Mesendoderm (in vitro differentiated cells): ENCODE data around the gene SYCN.

ENCODE experiments used
- DNase-seq: peaks from one replicate; pipeline ENCODE4 v3.0.0; 2013
- H2AK5ac ChIP-seq: 2 replicates; pipeline ENCODE4 v1.6.1; 2013; ENCODE audit warnings: low read length, inconsistent platforms
- H2BK120ac ChIP-seq: 2 replicates; pipeline ENCODE4 v1.6.1; 2013; ENCODE audit warnings: low read depth, mild to moderate bottlenecking, low read length, moderate library complexity, mixed read lengths
- H2BK15ac ChIP-seq: replicated peaks from 2 replicates; pipeline ENCODE4 v1.6.1; 2013; ENCODE audit warnings: low read depth, mild to moderate bottlenecking, moderate library complexity
- H2BK5ac ChIP-seq: 2 replicates; pipeline ENCODE4 v1.6.1; 2013; ENCODE audit warnings: low read length, inconsistent platforms
- H3K18ac ChIP-seq: 2 replicates; pipeline ENCODE4 v1.6.1; 2013; ENCODE audit warnings: mild to moderate bottlenecking, low read length, mixed read lengths
- H3K23ac ChIP-seq: one replicate; pipeline ENCODE4 v1.6.1; 2013; ENCODE audit warnings: low read length
- H3K27ac ChIP-seq: 2 replicates; pipeline ENCODE4 v1.5.1; 2013; ENCODE audit warnings: low read depth, mild to moderate bottlenecking, inconsistent platforms, low read length, moderate library complexity
- H3K27me3 ChIP-seq: 2 replicates; pipeline ENCODE4 v1.6.1; 2013; ENCODE audit warnings: low read length, control low read depth, mild to moderate bottlenecking, inconsistent platforms; ENCODE audit not compliant: insufficient read depth, poor library complexity
- H3K36me3 ChIP-seq: 2 replicates; pipeline ENCODE4 v1.6.1; 2013; ENCODE audit warnings: low read length, inconsistent platforms; ENCODE audit not compliant: control insufficient read depth, insufficient read depth
- H3K4ac ChIP-seq: one replicate; pipeline ENCODE4 v1.6.1; 2013; ENCODE audit warnings: low read depth, mild to moderate bottlenecking, low read length, moderate library complexity
- H3K4me1 ChIP-seq: 2 replicates; pipeline ENCODE4 v1.6.1; 2013; ENCODE audit warnings: low read depth, low read length, inconsistent platforms; ENCODE audit not compliant: control insufficient read depth
- H3K4me2 ChIP-seq: 2 replicates; pipeline ENCODE4 v1.6.1; 2013; ENCODE audit warnings: low read length
- H3K4me3 ChIP-seq: 2 replicates; pipeline ENCODE4 v1.5.1; 2013; ENCODE audit warnings: mild to moderate bottlenecking, low read length
- H3K56ac ChIP-seq: one replicate; pipeline ENCODE4 v1.6.1; 2013; ENCODE audit warnings: low read length
- H3K79me1 ChIP-seq: 2 replicates; pipeline ENCODE4 v1.6.1; 2013; ENCODE audit warnings: low read length, inconsistent platforms
- H3K79me2 ChIP-seq: 2 replicates; pipeline ENCODE4 v1.6.1; 2013; ENCODE audit warnings: mild to moderate bottlenecking, low read length; ENCODE audit not compliant: control insufficient read depth, insufficient read depth
- H3K9ac ChIP-seq: 2 replicates; pipeline ENCODE4 v1.6.1; 2013; ENCODE audit warnings: low read length, inconsistent platforms
- H4K5ac ChIP-seq: one replicate; pipeline ENCODE4 v1.6.1; 2013; ENCODE audit warnings: low read length
- H4K8ac ChIP-seq: one replicate; pipeline ENCODE4 v1.6.1; 2013; ENCODE audit warnings: low read depth, mild to moderate bottlenecking, control low read depth, low read length, moderate library complexity
- WGBS: extraction: QIAGEN DNeasy Blood & Tissue Kit; methylation state at CpG from one replicate; pipeline ENCODE4 v1.1.7; 2013; ENCODE audit warnings: low lambda C conversion rate, missing lambda C conversion rate; ENCODE audit not compliant: insufficient coverage; ENCODE audit errors: extremely low coverage; 5-methylcytosine and 5-hydroxymethylcytosine counted together

The SYCN gene

GRCh38 chr19:39174558-39175544, 29.2 kb downstream of the SYCN start:
- Histone ChIP-seq H3K4me3 (no peak overlapping the region), H2BK5ac (no peak overlapping the region), H3K27ac (no peak overlapping the region), H3K27me3 (no peaks in the 10 kb centered on the region), H3K36me3 (no peaks in the 10 kb centered on the region), H3K23ac (no peak overlapping the region), H3K4me1 (no peaks in the 10 kb centered on the region), H4K8ac (no peak overlapping the region), H3K18ac (no peak overlapping the region), H4K5ac (no peak overlapping the region), H3K9ac (no peak overlapping the region), H3K79me1 (no peaks in the 10 kb centered on the region), H3K4ac (no peak overlapping the region), H2AK5ac (no peak overlapping the region), H2BK15ac (no peak overlapping the region), H3K56ac (no peak overlapping the region), H3K79me2 (no peaks in the 10 kb centered on the region), H3K4me2 (no peak overlapping the region), H2BK120ac (no peak overlapping the region)
- no peak for DNase-seq
- no CpG with 5 or more reads among the region's 43 CpGs for WGBS

GRCh38 chr19:39174142-39174541, 29.9 kb downstream of the SYCN start:
- WGBS: no CpG with 5 or more reads among the region's 16 CpGs
- Histone ChIP-seq H3K4me3 (no peak overlapping the region), H3K36me3 (no peaks in the 10 kb centered on the region), H3K79me1 (no peaks in the 10 kb centered on the region), H2BK120ac (no peak overlapping the region), H3K23ac (no peak overlapping the region), H2BK5ac (no peak overlapping the region), H3K4me2 (no peak overlapping the region), H2AK5ac (no peak overlapping the region), H4K5ac (no peak overlapping the region), H3K27me3 (no peaks in the 10 kb centered on the region), H3K56ac (no peak overlapping the region), H2BK15ac (no peak overlapping the region), H3K4ac (no peak overlapping the region), H4K8ac (no peak overlapping the region), H3K27ac (no peak overlapping the region), H3K79me2 (no peaks in the 10 kb centered on the region), H3K9ac (no peak overlapping the region), H3K4me1 (no peaks in the 10 kb centered on the region), H3K18ac (no peak overlapping the region)
- DNase-seq: no peak

GRCh38 chr19:39173502-39173991, 30.5 kb downstream of the SYCN start:
- H2AK5ac ChIP-seq: no peak overlapping the region
- no peaks in the 10 kb centered on the region for H3K36me3 ChIP-seq
- H3K56ac ChIP-seq: no peak overlapping the region
- no peak overlapping the region for H3K4ac ChIP-seq
- no peaks in the 10 kb centered on the region for H3K27me3 ChIP-seq
- H4K5ac ChIP-seq: no peak overlapping the region
- no peaks in the 10 kb centered on the region for H3K79me2 ChIP-seq
- H3K9ac ChIP-seq: no peak overlapping the region
- no peak overlapping the region for H2BK15ac ChIP-seq
- no peak overlapping the region for H3K18ac ChIP-seq
- no peak overlapping the region for H3K4me2 ChIP-seq
- no peak overlapping the region for H3K27ac ChIP-seq
- no peaks in the 10 kb centered on the region for H3K4me1 ChIP-seq
- no peak overlapping the region for H2BK5ac ChIP-seq
- H2BK120ac ChIP-seq: no peak overlapping the region
- no peak for DNase-seq
- H3K23ac ChIP-seq: no peak overlapping the region
- no CpG with 5 or more reads among the region's 25 CpGs for WGBS
- H3K79me1 ChIP-seq: no peaks in the 10 kb centered on the region
- no peak overlapping the region for H3K4me3 ChIP-seq
- H4K8ac ChIP-seq: no peak overlapping the region

- no peaks in the 10 kb centered on the region for H3K27me3 ChIP-seq
- no peak overlapping the region for H2AK5ac ChIP-seq
- H4K5ac ChIP-seq: no peak overlapping the region
- no peak overlapping the region for H3K18ac ChIP-seq
- no peak for DNase-seq
- no peak overlapping the region for H3K4ac ChIP-seq
- no CpG with 5 or more reads among the region's 45 CpGs for WGBS
- H3K4me1 ChIP-seq: no peaks in the 10 kb centered on the region
- no peak overlapping the region for H3K27ac ChIP-seq
- H3K79me1 ChIP-seq: no peaks in the 10 kb centered on the region
- no peak overlapping the region for H2BK5ac ChIP-seq
- H3K79me2 ChIP-seq: no peaks in the 10 kb centered on the region
- H3K9ac ChIP-seq: no peak overlapping the region
- no peak overlapping the region for H4K8ac ChIP-seq
- H2BK120ac ChIP-seq: no peak overlapping the region
- no peaks in the 10 kb centered on the region for H3K36me3 ChIP-seq
- no peak overlapping the region for H3K4me2 ChIP-seq
- H3K23ac ChIP-seq: no peak overlapping the region
- no peak overlapping the region for H2BK15ac ChIP-seq
- H3K56ac ChIP-seq: no peak overlapping the region
- no peak overlapping the region for H3K4me3 ChIP-seq
Observed at GRCh38 chr19:39172700-39173501, 31.2 kb downstream of the SYCN start.

GRCh38 chr19:39171479-39172465, 32.3 kb downstream of the SYCN start:
- Histone ChIP-seq H4K8ac (no peak overlapping the region), H3K27ac (no peak overlapping the region), H3K23ac (no peak overlapping the region), H3K36me3 (no peaks in the 10 kb centered on the region), H4K5ac (no peak overlapping the region), H3K4me3 (no peak overlapping the region), H2AK5ac (no peak overlapping the region), H3K9ac (no peak overlapping the region), H3K4me1 (peaks cover 2% of the 10 kb centered on the region), H3K4me2 (no peak overlapping the region), H3K79me2 (no peaks in the 10 kb centered on the region), H3K79me1 (no peaks in the 10 kb centered on the region), H3K4ac (no peak overlapping the region), H2BK120ac (no peak overlapping the region), H3K56ac (no peak overlapping the region), H2BK15ac (no peak overlapping the region), H2BK5ac (no peak overlapping the region), H3K18ac (no peak overlapping the region), H3K27me3 (no peaks in the 10 kb centered on the region)
- WGBS: no CpG with 5 or more reads among the region's 27 CpGs
- no peak for DNase-seq
